H1 (cell line): ENCODE results near the gene CERT1. TPM values are rescaled to one million over a fixed set of nuclear protein-coding genes. Genes with fewer than 3 reads are reported as not detected.

Source experiments
- CHD1 ChIP-seq: IDR thresholded peaks from 2 replicates; pipeline ENCODE4 v1.6.1; 2012; ENCODE audit warnings: low read depth, low read length, improper control_type of control experiment
- CREB1 ChIP-seq: IDR thresholded peaks from 2 replicates; pipeline ENCODE4 v1.6.1; 2012; ENCODE audit warnings: inconsistent platforms
- FOSL1 ChIP-seq: IDR thresholded peaks from 2 replicates; pipeline ENCODE4 v1.6.1; 2011; ENCODE audit warnings: mild to moderate bottlenecking, low read depth, low read length, moderate library complexity; ENCODE audit not compliant: insufficient read depth
- KDM1A ChIP-seq: fragments of 200-600, 300-600 bp; sonication (generic); IDR thresholded peaks from 2 replicates; pipeline ENCODE4 v1.7.1; 2016; ENCODE audit warnings: mild to moderate bottlenecking, low read length, borderline replicate concordance
- POLR2AphosphoS5 ChIP-seq: IDR thresholded peaks from 2 replicates; pipeline ENCODE4 v1.6.1; 2011; ENCODE audit warnings: low read depth, low read length
- SAP30 ChIP-seq: fragments of 300-600 bp; sonication (generic); IDR thresholded peaks from 2 replicates; pipeline ENCODE4 v1.7.1; 2012; ENCODE audit warnings: low read length, moderate library complexity, mild to moderate bottlenecking, inconsistent platforms; ENCODE audit not compliant: insufficient read depth, insufficient replicate concordance
- SIRT6 ChIP-seq: IDR thresholded peaks from one replicate; pipeline ENCODE4 v1.7.1; 2012; ENCODE audit warnings: low read length, inconsistent platforms
- TAF7 ChIP-seq: optimal IDR thresholded peaks from 2 replicates; pipeline ENCODE3; 2011; ENCODE audit warnings: low read depth, mild to moderate bottlenecking, inconsistent platforms, low read length, moderate library complexity, borderline replicate concordance
- polyA plus RNA-seq, 7 experiments: library from polyadenylated mRNA; depleted of rRNA in 3 of 7; stranded (reverse) in 5 of 7; unstranded in 2 of 7; fragments of >200 nt in 5 of 7; fragments of 200-250 nt in 2 of 7; gene quantifications; 1 replicate in 5 of 7; 2 replicates in 1 of 7; 4 replicates in 1 of 7; pipeline versions ENCODE4 v1.2.1 to v1.2.3, GENCODE V29; 2011 to 2013; ENCODE audit warnings: missing spikeins in 2 of 7, mixed read lengths in 2 of 7
- total RNA-seq: library from RNA; stranded (reverse); fragmentation: NEBNext Ultra II Directional; extraction: Animal tissue kit (Norgen Biotek cat#: 25700); gene quantifications from 2 replicates; pipeline ENCODE4 v1.2.1, GENCODE V29; 2021

The CERT1 gene
- total and polyA plus RNA-seq, 2 of the 8 experiments (the other 6 are each of a cell fraction or from before 2014, with no cell fraction given), result 7.8 to 55.3 TPM

DNA sequence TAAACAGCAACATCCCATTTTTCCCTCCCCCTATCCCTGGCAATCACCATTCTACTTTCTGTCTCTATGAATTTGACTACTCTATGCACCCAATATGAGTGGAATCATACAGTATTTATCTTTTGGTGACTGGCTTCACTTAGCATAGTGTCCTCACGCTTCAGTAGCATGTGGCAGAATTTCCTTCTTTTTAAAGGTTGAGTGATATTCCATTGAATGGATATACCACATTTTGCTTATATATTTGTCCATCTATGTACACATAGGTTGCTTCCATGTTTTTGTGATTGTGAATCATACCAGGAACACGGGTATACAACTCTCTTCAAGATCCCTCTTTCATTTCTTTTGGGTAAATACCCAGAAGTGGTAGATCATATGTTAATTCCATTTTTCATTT, 69.9 kb downstream of the CERT1 start (continued):
- TF ChIP-seq KDM1A (no peak), SAP30 (no peak), FOSL1 (no peak), SIRT6 (no peak), CHD1 (no peak), TAF7 (no peak), POLR2AphosphoS5 (no peak), CREB1 (no peak)
